GF-D8 (cell line): ENCODE data around the gene ZNF777.
"Not testable (repeated sequence)": the region's sequence is repeated elsewhere in the genome, so short reads cannot be mapped to it uniquely, and the experiment has no call there.

Experiments
- DNase-seq: peaks from one replicate; lab custom pipeline; 2025; lab: John Stamatoyannopoulos, UW

The ZNF777 gene

GRCh38 chr7:149460493-149461277 is at the start of gene ZNF777:
TSS of gene ZNF777 (minus strand) at chr7:149461062. CDS start at chr7:149456022, 5,040 bp downstream.
- DNase-seq: peak; percentile 63

- no peak for DNase-seq
Observed at GRCh38 chr7:149510248-149510647, 49.4 kb upstream of the ZNF777 start.

- no peak for DNase-seq
Observed at GRCh38 chr7:149509774-149510173, 48.9 kb upstream of the ZNF777 start.

GRCh38 chr7:149505551-149505950 is 44.7 kb upstream of the ZNF777 start:
- no peak for DNase-seq

- no peak for DNase-seq
Observed at GRCh38 chr7:149501651-149502050, 40.8 kb upstream of the ZNF777 start.

- DNase-seq: no peak
Observed at GRCh38 chr7:149500910-149501309, 40.0 kb upstream of the ZNF777 start.

GRCh38 chr7:149500201-149500600 is 39.3 kb upstream of the ZNF777 start:
- DNase-seq: no peak

- no peak for DNase-seq
Observed at GRCh38 chr7:149498811-149499210, 37.9 kb upstream of the ZNF777 start.

GRCh38 chr7:149497467-149498261 is 36.8 kb upstream of the ZNF777 start, which contains the start of gene ZNF746:
TSS of gene ZNF746 (minus strand) at chr7:149497809. CDS start at chr7:149497536, 273 bp downstream.
- DNase-seq: peak; percentile 57

GRCh38 chr7:149496642-149497391 is 36.0 kb upstream of the ZNF777 start:
- DNase-seq: no peak

GRCh38 chr7:149495785-149496641 is 35.2 kb upstream of the ZNF777 start:
- no peak for DNase-seq

GRCh38 chr7:149494738-149495368 is 34.0 kb upstream of the ZNF777 start:
- DNase-seq: peak; percentile 57

- DNase-seq: not testable (repeated sequence)
Observed at GRCh38 chr7:149493975-149494374, 33.1 kb upstream of the ZNF777 start.

GRCh38 chr7:149493366-149493765 is 32.5 kb upstream of the ZNF777 start:
- no peak for DNase-seq

- DNase-seq: no peak
Observed at GRCh38 chr7:149490083-149490760, 29.4 kb upstream of the ZNF777 start.

- no peak for DNase-seq
Observed at GRCh38 chr7:149489391-149490024, 28.6 kb upstream of the ZNF777 start.

GRCh38 chr7:149479568-149479967 is 18.7 kb upstream of the ZNF777 start:
- DNase-seq: no peak

- DNase-seq: no peak
Observed at GRCh38 chr7:149478754-149479153, 17.9 kb upstream of the ZNF777 start.

GRCh38 chr7:149477494-149478443 is 16.9 kb upstream of the ZNF777 start:
- no peak for DNase-seq
